Ishikawa (cell line): ENCODE data around the gene NBEAL1.

Experiments
- CEBPB ChIP-seq: IDR thresholded peaks from 2 replicates; pipeline ENCODE4 v1.6.1; 2012
- CREB1 ChIP-seq: IDR thresholded peaks from 2 replicates; pipeline ENCODE4 v1.6.1; 2012; ENCODE audit warnings: low read depth
- EGR1 ChIP-seq: IDR thresholded peaks from 2 replicates; pipeline ENCODE4 v1.6.1; 2012
- EP300 ChIP-seq: IDR thresholded peaks from 2 replicates; pipeline ENCODE4 v1.6.1; 2012; ENCODE audit warnings: borderline replicate concordance
- FOXM1 ChIP-seq: IDR thresholded peaks from 2 replicates; pipeline ENCODE4 v1.6.1; 2012; ENCODE audit warnings: low read depth, borderline replicate concordance
- MAX ChIP-seq: IDR thresholded peaks from 2 replicates; pipeline ENCODE4 v1.6.1; 2012
- NFIC ChIP-seq: IDR thresholded peaks from 2 replicates; pipeline ENCODE4 v1.6.1; 2012
- RAD21 ChIP-seq: IDR thresholded peaks from 2 replicates; pipeline ENCODE4 v1.6.1; 2012; ENCODE audit warnings: low read depth
- REST ChIP-seq: IDR thresholded peaks from 2 replicates; pipeline ENCODE4 v1.6.1; 2012; ENCODE audit warnings: low read depth, mild to moderate bottlenecking
- TAF1 ChIP-seq: IDR thresholded peaks from 2 replicates; pipeline ENCODE4 v1.6.1; 2012; ENCODE audit warnings: low read depth, mild to moderate bottlenecking
- TCF12 ChIP-seq: IDR thresholded peaks from 2 replicates; pipeline ENCODE4 v1.6.1; 2012; ENCODE audit warnings: low read depth
- TEAD4 ChIP-seq: IDR thresholded peaks from 2 replicates; pipeline ENCODE4 v1.6.1; 2012
- USF1 ChIP-seq: IDR thresholded peaks from 2 replicates; pipeline ENCODE4 v1.6.1; 2012
- YY1 ChIP-seq: IDR thresholded peaks from 2 replicates; pipeline ENCODE4 v1.6.1; 2012; ENCODE audit warnings: low read depth
- ZBTB7A ChIP-seq: IDR thresholded peaks from 2 replicates; pipeline ENCODE4 v1.6.1; 2012; ENCODE audit warnings: low read depth

The NBEAL1 gene

GRCh38 chr2:203018181-203018580 lies 3.5 kb downstream of the NBEAL1 start:
- TF ChIP-seq MAX (no peak), TEAD4 (no peak), YY1 (no peak), FOXM1 (no peak), USF1 (no peak), EGR1 (no peak), RAD21 (no peak), EP300 (no peak), CEBPB (no peak), ZBTB7A (no peak), CREB1 (no peak), TCF12 (no peak), NFIC (no peak), TAF1 (no peak)

- TF ChIP-seq TAF1, result no peak
Observed at GRCh38 chr2:203019142-203019541, 4.5 kb downstream of the NBEAL1 start.

- TF ChIP-seq MAX, result no peak
- TF ChIP-seq EGR1, result no peak
- no peak for TF ChIP-seq TAF1
- no peak for TF ChIP-seq FOXM1
Observed at GRCh38 chr2:203021991-203022390, 7.3 kb downstream of the NBEAL1 start.

- TF ChIP-seq ZBTB7A, result no peak
- TF ChIP-seq FOXM1, result no peak
- TF ChIP-seq CREB1, result no peak
- TF ChIP-seq MAX, result no peak
- no peak for TF ChIP-seq USF1
- TF ChIP-seq CEBPB, result no peak
- TF ChIP-seq NFIC, result no peak
- TF ChIP-seq EP300, result no peak
- TF ChIP-seq TEAD4, result no peak
- no peak for TF ChIP-seq REST
- TF ChIP-seq TAF1, result no peak
- no peak for TF ChIP-seq YY1
- no peak for TF ChIP-seq TCF12
- no peak for TF ChIP-seq EGR1
- TF ChIP-seq RAD21, result no peak
Observed at GRCh38 chr2:203022751-203023150, 8.1 kb downstream of the NBEAL1 start.

GRCh38 chr2:203025592-203025991 lies 10.9 kb downstream of the NBEAL1 start:
- TF ChIP-seq USF1, result no peak

GRCh38 chr2:203030545-203030944 lies 15.9 kb downstream of the NBEAL1 start:
- TF ChIP-seq NFIC (no peak), CEBPB (no peak), TEAD4 (no peak), YY1 (no peak), EGR1 (no peak), MAX (no peak), TCF12 (no peak), REST (no peak), USF1 (no peak), ZBTB7A (no peak)
